WTC11 (cell line): ENCODE measurements around the gene FAM156A. TPM values are rescaled to one million over a fixed set of nuclear protein-coding genes. Genes with fewer than 3 reads are reported as not detected.

Experiments
- ATAC-seq: fragments of 200-7000 bp; cut with Tn5 transposase; 2 replicates; pipeline ENCODE4 v1.10.0; 2021; ENCODE audit warnings: mild to moderate bottlenecking, moderate library complexity
- CTCF ChIA-PET: fragments of 300-600 bp; sonication (Branson Sonifier 250); formaldehyde crosslinking; loops from one replicate; lab custom pipeline; 2021; ENCODE audit warnings: antibody characterized with exemption; lab: Charles Lee
- POLR2A ChIA-PET: fragments of 350-600 bp; sonication (Branson Sonifier 250); formaldehyde crosslinking; loops from one replicate; lab custom pipeline; 2021; ENCODE audit warnings: antibody characterized with exemption; lab: Charles Lee
- DNase-seq: peaks from one replicate; pipeline ENCODE4 v3.0.0; 2021; ENCODE audit warnings: low spot score
- H3K27ac Mint-ChIP-seq: 2 replicates; pipeline ENCODE4 v1.8.0; 2021; ENCODE audit warnings: mixed read lengths
- H3K27me3 Mint-ChIP-seq: 2 replicates; pipeline ENCODE4 v1.8.0; 2021; ENCODE audit warnings: low read depth, mild to moderate bottlenecking, moderate library complexity, mixed read lengths
- H3K36me3 Mint-ChIP-seq: 2 replicates; pipeline ENCODE4 v1.8.0; 2021; ENCODE audit warnings: mixed read lengths
- H3K4me1 Mint-ChIP-seq: 2 replicates; pipeline ENCODE4 v1.8.0; 2022; ENCODE audit warnings: mixed read lengths
- H3K4me3 Mint-ChIP-seq: 2 replicates; pipeline ENCODE4 v1.8.0; 2021; ENCODE audit warnings: mild to moderate bottlenecking, moderate library complexity, mixed read lengths
- H3K9me3 Mint-ChIP-seq: 2 replicates; pipeline ENCODE4 v1.8.0; 2021; ENCODE audit warnings: mixed read lengths
- ATF1 ChIP-seq: sonication (generic); formaldehyde crosslinking; IDR thresholded peaks from 2 replicates; pipeline ENCODE4 v1.8.1; 2023; ENCODE audit warnings: mild to moderate bottlenecking, moderate library complexity, missing genetic modification reagents
- CREB1 ChIP-seq: sonication (generic); formaldehyde crosslinking; IDR thresholded peaks from 2 replicates; pipeline ENCODE4 v1.8.0; 2023; ENCODE audit warnings: mild to moderate bottlenecking, missing genetic modification reagents
- ELF4 ChIP-seq: sonication (generic); formaldehyde crosslinking; IDR thresholded peaks from 2 replicates; pipeline ENCODE4 v1.8.1; 2022; ENCODE audit warnings: low read depth, mild to moderate bottlenecking, moderate library complexity, missing genetic modification reagents
- HMGA2 ChIP-seq: fragments of 250-450 bp; sonication (Bioruptor Pico); IDR thresholded peaks from 2 replicates; pipeline ENCODE4 v1.4.0; 2021; ENCODE audit warnings: mild to moderate bottlenecking, moderate library complexity
- IRF2 ChIP-seq: sonication (generic); formaldehyde crosslinking; IDR thresholded peaks from 2 replicates; pipeline ENCODE4 v1.8.0; 2022; ENCODE audit warnings: low read depth, missing genetic modification reagents, borderline replicate concordance
- KAT7 ChIP-seq: sonication (generic); formaldehyde crosslinking; IDR thresholded peaks from 2 replicates; pipeline ENCODE4 v1.8.1; 2023; ENCODE audit warnings: missing genetic modification reagents, mild to moderate bottlenecking, borderline replicate concordance
- MXD4 ChIP-seq: fragments of 250-450 bp; sonication (Bioruptor Pico); IDR thresholded peaks from 2 replicates; pipeline ENCODE4 v1.8.0; 2021; ENCODE audit warnings: mild to moderate bottlenecking, moderate library complexity, borderline replicate concordance
- TEAD1 ChIP-seq: sonication (generic); formaldehyde crosslinking; IDR thresholded peaks from 2 replicates; pipeline ENCODE4 v1.8.0; 2022; ENCODE audit warnings: mild to moderate bottlenecking, missing genetic modification reagents
- ZNF121 ChIP-seq: sonication (generic); formaldehyde crosslinking; IDR thresholded peaks from 2 replicates; pipeline ENCODE4 v1.8.0; 2023; ENCODE audit warnings: missing genetic modification reagents
- ZNF219 ChIP-seq: sonication (generic); formaldehyde crosslinking; IDR thresholded peaks from 2 replicates; pipeline ENCODE4 v1.8.0; 2023; ENCODE audit warnings: missing genetic modification reagents, mild to moderate bottlenecking, borderline replicate concordance
- ZNF263 ChIP-seq: sonication (generic); formaldehyde crosslinking; IDR thresholded peaks from 2 replicates; pipeline ENCODE4 v1.8.1; 2022; ENCODE audit warnings: low read depth, mild to moderate bottlenecking, moderate library complexity, missing genetic modification reagents
- ZNF317 ChIP-seq: sonication (generic); formaldehyde crosslinking; IDR thresholded peaks from 2 replicates; pipeline ENCODE4 v1.8.1; 2023; ENCODE audit warnings: low read depth, mild to moderate bottlenecking, moderate library complexity, missing genetic modification reagents, borderline replicate concordance
- total RNA-seq: library from RNA; stranded (reverse); gene quantifications from 3 replicates; pipeline ENCODE4 v1.2.3, GENCODE V29; 2021
- TF ChIP-seq, protein P1 (sequence below): fragments of 250-450 bp; sonication (Bioruptor Pico); IDR thresholded peaks from 2 replicates; pipeline ENCODE4 v1.9.0; 2021; ENCODE audit warnings: moderate library complexity, mild to moderate bottlenecking, inconsistent platforms, borderline replicate concordance
- TF ChIP-seq, protein P2 (sequence below): fragments of 250-450 bp; sonication (Bioruptor Pico); IDR thresholded peaks from 2 replicates; pipeline ENCODE4 v1.9.0; 2021; ENCODE audit warnings: mild to moderate bottlenecking, borderline replicate concordance
- TF ChIP-seq, protein P3 (sequence below): fragments of 250-450 bp; sonication (Bioruptor Pico); IDR thresholded peaks from 2 replicates; pipeline ENCODE4 v1.9.0; 2021; ENCODE audit warnings: mild to moderate bottlenecking
- TF ChIP-seq, protein P4 (sequence below): fragments of 250-450 bp; sonication (Bioruptor Pico); conservative IDR thresholded peaks from 2 replicates; pipeline ENCODE4 v1.9.0; 2021; ENCODE audit warnings: mild to moderate bottlenecking
- TF ChIP-seq, protein P5 (sequence below): fragments of 250-450 bp; sonication (Bioruptor Pico); IDR thresholded peaks from 2 replicates; pipeline ENCODE4 v1.8.0; 2021; ENCODE audit warnings: mild to moderate bottlenecking
- TF ChIP-seq, protein P6 (sequence below): sonication (generic); formaldehyde crosslinking; conservative IDR thresholded peaks from 2 replicates; pipeline ENCODE4 v1.8.1; 2023; ENCODE audit warnings: mild to moderate bottlenecking, low read depth, missing genetic modification reagents, moderate library complexity
- TF ChIP-seq, protein P7 (sequence below): sonication (generic); formaldehyde crosslinking; IDR thresholded peaks from 2 replicates; pipeline ENCODE4 v1.8.0; 2023; ENCODE audit warnings: missing genetic modification reagents
- TF ChIP-seq, protein P8 (sequence below): sonication (generic); formaldehyde crosslinking; IDR thresholded peaks from 2 replicates; pipeline ENCODE4 v1.8.1; 2023; ENCODE audit warnings: mild to moderate bottlenecking, missing genetic modification reagents

FAM156A gene
- total RNA-seq, 1 experiment from 2014 or later, result 15.3 TPM

DNA sequence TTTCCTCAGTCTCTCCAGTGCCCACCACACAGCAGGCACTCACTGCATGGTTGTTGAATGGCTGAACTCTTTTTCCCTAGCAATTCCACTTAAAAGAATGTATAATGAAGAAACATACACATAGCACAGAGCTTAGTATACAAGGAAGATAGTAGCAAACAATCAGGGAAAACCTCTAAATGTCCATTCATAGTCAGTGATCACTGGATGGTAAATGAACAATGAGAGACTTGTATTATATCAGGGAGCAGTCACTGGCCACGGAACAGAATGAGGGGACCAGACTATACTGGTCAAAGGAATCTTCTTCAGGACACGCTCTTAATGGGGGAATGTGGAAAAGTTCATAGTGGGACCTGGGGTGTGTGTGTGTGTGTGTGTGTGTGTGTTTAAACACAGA lies 43.6 kb upstream of the FAM156A start (continued):
- TF ChIP-seq, protein P1, sequence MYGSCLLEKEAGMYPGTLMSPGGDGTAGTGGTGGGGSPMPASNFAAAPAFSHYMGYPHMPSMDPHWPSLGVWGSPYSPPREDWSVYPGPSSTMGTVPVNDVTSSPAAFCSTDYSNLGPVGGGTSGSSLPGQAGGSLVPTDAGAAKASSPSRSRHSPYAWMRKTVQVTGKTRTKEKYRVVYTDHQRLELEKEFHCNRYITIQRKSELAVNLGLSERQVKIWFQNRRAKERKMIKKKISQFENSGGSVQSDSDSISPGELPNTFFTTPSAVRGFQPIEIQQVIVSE, result no peak
- TF ChIP-seq MXD4 (CRISPR knock-in tag) (no peak), KAT7 (no peak), ZNF317 (CRISPR knock-in tag) (no peak), IRF2 (CRISPR knock-in tag) (no peak), ATF1 (CRISPR knock-in tag) (no peak)
- TF ChIP-seq, protein P2, sequence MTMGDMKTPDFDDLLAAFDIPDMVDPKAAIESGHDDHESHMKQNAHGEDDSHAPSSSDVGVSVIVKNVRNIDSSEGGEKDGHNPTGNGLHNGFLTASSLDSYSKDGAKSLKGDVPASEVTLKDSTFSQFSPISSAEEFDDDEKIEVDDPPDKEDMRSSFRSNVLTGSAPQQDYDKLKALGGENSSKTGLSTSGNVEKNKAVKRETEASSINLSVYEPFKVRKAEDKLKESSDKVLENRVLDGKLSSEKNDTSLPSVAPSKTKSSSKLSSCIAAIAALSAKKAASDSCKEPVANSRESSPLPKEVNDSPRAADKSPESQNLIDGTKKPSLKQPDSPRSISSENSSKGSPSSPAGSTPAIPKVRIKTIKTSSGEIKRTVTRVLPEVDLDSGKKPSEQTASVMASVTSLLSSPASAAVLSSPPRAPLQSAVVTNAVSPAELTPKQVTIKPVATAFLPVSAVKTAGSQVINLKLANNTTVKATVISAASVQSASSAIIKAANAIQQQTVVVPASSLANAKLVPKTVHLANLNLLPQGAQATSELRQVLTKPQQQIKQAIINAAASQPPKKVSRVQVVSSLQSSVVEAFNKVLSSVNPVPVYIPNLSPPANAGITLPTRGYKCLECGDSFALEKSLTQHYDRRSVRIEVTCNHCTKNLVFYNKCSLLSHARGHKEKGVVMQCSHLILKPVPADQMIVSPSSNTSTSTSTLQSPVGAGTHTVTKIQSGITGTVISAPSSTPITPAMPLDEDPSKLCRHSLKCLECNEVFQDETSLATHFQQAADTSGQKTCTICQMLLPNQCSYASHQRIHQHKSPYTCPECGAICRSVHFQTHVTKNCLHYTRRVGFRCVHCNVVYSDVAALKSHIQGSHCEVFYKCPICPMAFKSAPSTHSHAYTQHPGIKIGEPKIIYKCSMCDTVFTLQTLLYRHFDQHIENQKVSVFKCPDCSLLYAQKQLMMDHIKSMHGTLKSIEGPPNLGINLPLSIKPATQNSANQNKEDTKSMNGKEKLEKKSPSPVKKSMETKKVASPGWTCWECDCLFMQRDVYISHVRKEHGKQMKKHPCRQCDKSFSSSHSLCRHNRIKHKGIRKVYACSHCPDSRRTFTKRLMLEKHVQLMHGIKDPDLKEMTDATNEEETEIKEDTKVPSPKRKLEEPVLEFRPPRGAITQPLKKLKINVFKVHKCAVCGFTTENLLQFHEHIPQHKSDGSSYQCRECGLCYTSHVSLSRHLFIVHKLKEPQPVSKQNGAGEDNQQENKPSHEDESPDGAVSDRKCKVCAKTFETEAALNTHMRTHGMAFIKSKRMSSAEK (CRISPR knock-in tag), result no peak

DNA sequence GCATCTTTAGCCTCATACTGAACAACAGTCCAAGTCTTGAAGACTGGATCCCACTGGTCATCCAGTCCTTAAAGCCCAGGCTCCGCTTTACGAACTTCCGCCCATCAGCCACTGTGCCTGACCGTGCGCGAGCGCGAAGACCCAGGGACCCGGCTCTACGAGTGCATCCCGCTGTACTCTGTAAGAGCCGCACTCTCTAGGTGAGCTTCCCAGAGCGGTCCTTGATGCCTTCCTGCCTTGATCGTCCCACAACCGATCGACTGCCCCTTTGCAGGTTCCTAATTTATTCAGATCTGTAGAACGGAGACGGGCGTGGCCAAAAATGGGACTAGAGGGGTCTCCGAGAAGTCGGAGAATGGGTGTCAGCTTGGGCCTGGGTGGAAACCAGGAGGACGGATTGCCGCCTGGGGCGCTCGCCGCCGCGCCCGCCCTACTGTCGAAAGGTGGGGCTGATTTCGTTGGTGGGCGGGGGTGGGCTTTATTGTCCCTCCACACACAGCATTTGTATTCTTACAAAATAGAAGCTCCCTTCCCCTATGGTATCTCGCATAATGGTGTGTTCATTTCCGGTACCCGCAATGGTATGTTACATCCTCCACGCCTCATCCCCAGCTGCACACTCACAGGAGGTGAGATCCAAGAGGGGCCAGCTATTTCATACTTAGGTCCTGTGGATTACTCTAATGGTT lies 42.3 kb upstream of the FAM156A start:
- DNase-seq (no peak), ATAC-seq (no peak)
- peak overlapping the region; percentile 58 for H3K4me3 Mint-ChIP-seq
- no peaks in the 10 kb centered on the region for H3K36me3 Mint-ChIP-seq
- H3K27ac Mint-ChIP-seq, result no peak overlapping the region
- H3K9me3 Mint-ChIP-seq, result no peaks in the 10 kb centered on the region
- peaks cover 51% of the 10 kb centered on the region for H3K27me3 Mint-ChIP-seq
- ChIA-PET POLR2A (no interaction called here), CTCF (no interaction called here)
- H3K4me1 Mint-ChIP-seq, result peaks cover 3% of the 10 kb centered on the region; the same call in 1 of the 2 replicates
- TF ChIP-seq, protein P3, sequence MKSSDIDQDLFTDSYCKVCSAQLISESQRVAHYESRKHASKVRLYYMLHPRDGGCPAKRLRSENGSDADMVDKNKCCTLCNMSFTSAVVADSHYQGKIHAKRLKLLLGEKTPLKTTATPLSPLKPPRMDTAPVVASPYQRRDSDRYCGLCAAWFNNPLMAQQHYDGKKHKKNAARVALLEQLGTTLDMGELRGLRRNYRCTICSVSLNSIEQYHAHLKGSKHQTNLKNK, result no peak
- no peak for TF ChIP-seq ZNF121 (CRISPR knock-in tag)
- TF ChIP-seq HMGA2 (CRISPR knock-in tag), result no peak
- TF ChIP-seq TEAD1, result no peak
- TF ChIP-seq, protein P4, sequence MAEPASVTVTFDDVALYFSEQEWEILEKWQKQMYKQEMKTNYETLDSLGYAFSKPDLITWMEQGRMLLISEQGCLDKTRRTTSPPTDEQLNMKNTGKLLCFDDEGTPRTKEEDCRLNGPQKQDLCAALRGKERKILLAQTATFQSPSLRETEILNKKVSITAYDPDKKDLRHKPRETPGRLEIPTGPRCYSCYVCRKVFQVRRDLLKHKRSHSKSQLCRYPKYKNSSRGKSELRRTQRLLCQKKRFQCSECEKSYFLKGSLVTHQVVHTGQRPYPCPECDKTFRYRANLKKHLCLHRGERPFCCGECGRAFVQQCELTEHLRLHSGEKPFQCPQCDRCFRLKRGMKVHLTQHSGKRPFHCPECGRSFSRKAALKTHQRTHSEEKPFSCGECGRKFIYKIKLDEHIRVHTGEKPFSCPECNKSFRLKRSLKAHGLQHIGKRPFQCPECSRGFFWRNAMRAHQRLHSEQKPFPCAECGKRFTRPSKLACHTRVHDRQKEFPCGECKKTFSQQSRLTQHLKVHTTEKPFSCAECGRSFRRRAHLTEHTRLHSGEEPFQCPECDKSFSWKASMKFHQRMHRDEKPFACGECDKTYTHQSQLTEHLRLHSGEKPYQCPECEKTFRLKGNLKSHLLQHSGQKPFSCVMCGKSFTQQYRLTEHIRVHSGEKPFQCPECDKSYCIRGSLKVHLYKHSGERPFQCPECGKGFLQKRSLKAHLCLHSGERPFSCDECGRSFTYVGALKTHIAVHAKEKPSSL, result no peak
- TF ChIP-seq, protein P5, sequence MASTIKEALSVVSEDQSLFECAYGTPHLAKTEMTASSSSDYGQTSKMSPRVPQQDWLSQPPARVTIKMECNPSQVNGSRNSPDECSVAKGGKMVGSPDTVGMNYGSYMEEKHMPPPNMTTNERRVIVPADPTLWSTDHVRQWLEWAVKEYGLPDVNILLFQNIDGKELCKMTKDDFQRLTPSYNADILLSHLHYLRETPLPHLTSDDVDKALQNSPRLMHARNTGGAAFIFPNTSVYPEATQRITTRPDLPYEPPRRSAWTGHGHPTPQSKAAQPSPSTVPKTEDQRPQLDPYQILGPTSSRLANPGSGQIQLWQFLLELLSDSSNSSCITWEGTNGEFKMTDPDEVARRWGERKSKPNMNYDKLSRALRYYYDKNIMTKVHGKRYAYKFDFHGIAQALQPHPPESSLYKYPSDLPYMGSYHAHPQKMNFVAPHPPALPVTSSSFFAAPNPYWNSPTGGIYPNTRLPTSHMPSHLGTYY (CRISPR knock-in tag), result no peak
- TF ChIP-seq ELF4, result no peak
- TF ChIP-seq, protein P6, sequence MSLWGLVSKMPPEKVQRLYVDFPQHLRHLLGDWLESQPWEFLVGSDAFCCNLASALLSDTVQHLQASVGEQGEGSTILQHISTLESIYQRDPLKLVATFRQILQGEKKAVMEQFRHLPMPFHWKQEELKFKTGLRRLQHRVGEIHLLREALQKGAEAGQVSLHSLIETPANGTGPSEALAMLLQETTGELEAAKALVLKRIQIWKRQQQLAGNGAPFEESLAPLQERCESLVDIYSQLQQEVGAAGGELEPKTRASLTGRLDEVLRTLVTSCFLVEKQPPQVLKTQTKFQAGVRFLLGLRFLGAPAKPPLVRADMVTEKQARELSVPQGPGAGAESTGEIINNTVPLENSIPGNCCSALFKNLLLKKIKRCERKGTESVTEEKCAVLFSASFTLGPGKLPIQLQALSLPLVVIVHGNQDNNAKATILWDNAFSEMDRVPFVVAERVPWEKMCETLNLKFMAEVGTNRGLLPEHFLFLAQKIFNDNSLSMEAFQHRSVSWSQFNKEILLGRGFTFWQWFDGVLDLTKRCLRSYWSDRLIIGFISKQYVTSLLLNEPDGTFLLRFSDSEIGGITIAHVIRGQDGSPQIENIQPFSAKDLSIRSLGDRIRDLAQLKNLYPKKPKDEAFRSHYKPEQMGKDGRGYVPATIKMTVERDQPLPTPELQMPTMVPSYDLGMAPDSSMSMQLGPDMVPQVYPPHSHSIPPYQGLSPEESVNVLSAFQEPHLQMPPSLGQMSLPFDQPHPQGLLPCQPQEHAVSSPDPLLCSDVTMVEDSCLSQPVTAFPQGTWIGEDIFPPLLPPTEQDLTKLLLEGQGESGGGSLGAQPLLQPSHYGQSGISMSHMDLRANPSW (CRISPR knock-in tag), result no peak
- no peak for TF ChIP-seq ZNF219 (CRISPR knock-in tag)
- TF ChIP-seq, protein P7, sequence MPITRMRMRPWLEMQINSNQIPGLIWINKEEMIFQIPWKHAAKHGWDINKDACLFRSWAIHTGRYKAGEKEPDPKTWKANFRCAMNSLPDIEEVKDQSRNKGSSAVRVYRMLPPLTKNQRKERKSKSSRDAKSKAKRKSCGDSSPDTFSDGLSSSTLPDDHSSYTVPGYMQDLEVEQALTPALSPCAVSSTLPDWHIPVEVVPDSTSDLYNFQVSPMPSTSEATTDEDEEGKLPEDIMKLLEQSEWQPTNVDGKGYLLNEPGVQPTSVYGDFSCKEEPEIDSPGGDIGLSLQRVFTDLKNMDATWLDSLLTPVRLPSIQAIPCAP (CRISPR knock-in tag), result no peak
- no peak for TF ChIP-seq CREB1 (CRISPR knock-in tag)
- TF ChIP-seq, protein P8, sequence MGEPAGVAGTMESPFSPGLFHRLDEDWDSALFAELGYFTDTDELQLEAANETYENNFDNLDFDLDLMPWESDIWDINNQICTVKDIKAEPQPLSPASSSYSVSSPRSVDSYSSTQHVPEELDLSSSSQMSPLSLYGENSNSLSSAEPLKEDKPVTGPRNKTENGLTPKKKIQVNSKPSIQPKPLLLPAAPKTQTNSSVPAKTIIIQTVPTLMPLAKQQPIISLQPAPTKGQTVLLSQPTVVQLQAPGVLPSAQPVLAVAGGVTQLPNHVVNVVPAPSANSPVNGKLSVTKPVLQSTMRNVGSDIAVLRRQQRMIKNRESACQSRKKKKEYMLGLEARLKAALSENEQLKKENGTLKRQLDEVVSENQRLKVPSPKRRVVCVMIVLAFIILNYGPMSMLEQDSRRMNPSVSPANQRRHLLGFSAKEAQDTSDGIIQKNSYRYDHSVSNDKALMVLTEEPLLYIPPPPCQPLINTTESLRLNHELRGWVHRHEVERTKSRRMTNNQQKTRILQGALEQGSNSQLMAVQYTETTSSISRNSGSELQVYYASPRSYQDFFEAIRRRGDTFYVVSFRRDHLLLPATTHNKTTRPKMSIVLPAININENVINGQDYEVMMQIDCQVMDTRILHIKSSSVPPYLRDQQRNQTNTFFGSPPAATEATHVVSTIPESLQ (CRISPR knock-in tag), result no peak
- TF ChIP-seq ZNF263, result no peak
